Stimulated activated CD8-positive, alpha-beta memory T cell treated with anti-CD3 and anti-CD28 coated beads, Interleukin-4, amount 100 ng/mL, for 24 hours (primary cell): ENCODE data around the gene SYF2.
A peak's percentile ranks its signal among the peaks of the same experiment; 100 is the strongest.
"Not testable (repeated sequence)": the region's sequence is repeated elsewhere in the genome, so short reads cannot be mapped to it uniquely, and the experiment has no call there.

ENCODE experiments used
- DNase-seq: peaks from one replicate; pipeline ENCODE4 v3.0.0-alpha.2; 2020; ENCODE audit warnings: low read depth

Gene SYF2

DNA sequence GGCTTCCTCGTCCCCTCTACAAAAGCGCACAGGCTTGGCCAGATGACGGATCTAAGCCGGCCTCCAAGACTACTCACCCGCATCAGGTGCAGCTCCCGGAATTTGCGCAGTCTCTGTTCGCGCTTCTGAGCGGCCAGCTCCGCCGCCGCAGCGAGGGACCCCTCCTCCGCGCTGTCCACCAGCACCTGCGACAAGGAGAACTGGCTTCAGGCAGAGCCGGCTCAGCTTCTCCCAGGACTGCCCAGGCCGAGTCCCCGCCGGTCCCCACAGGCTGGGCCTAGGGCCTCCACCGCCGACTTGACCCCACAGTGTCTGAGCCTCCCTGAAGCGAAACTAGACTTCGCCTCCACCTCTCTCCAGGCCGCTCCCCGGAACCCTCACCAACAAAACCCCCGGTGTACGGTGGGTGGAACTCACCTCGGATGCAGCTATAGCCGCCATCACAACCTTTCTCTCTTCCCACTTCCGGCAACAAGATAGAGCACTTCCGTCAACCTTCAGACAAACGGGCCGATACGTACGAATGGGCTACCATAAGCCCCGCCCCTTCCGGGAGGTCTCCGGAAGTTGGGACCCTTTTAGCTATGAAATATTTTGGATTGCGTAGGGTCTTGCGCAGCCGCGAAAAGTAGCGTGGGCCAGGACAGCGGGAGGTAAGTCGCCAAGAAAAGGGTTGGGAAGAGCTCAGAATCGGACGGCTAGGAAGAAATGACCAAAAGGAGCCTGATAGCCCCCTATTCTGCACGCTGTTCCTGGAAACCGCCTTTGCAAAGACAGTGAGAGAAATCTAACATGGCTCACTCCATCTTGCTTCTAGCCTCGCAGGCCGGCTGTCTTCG, at the start of gene SYF2:
TSS of gene SYF2 (minus strand) at position 476 of the 839 bp plus-strand sequence. CDS start at position 441, 35 bp downstream.
- peak; percentile 89 for DNase-seq

DNA sequence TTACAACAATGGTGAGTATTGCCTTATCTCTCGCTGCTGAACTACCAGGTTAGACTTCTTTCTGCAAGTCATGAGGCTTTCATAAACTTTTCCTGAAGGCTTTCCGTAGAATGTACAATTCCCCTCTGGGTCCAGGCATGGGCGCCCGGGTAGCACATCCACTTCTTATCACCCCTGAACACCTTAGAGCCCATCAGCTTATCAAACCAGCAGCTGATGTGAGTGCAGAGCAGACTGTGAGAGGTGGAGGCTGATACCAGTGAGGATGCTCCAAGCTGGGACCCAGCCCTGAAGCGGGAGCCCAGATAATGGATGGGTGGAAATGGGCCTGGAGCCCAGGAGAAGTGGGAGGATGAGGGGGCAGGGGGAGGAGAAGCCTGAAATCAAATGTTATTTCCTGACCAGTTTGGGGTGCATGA, 47.4 kb upstream of the SYF2 start:
- DNase-seq: not testable (repeated sequence)

- not testable (repeated sequence) for DNase-seq
Observed at GRCh38 chr1:25278790-25279189, 46.5 kb upstream of the SYF2 start.

- DNase-seq: not testable (repeated sequence)
Observed at GRCh38 chr1:25278358-25278757, 46.1 kb upstream of the SYF2 start.

- DNase-seq: not testable (repeated sequence)
Observed at GRCh38 chr1:25277295-25277694, 45.0 kb upstream of the SYF2 start.

DNA sequence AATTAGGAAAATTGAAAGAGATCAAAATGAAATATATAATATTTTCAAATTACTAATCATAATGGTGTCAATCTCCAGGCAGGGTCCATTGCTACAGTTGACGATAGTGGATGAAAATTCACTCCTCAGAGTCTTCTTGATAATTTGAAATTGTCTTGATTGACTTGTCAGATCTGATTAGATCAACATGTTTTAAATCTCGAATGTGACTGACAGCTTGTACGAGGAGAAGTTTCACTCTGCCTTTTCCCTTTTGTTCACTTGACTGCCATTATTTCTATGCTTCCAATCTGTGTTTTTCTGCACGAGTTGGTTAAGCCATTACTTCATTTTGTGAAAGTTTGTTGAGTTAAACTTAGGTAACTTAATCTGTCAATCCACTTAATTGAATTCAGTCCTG, 43.3 kb upstream of the SYF2 start:
- not testable (repeated sequence) for DNase-seq

- DNase-seq: not testable (repeated sequence)
Observed at GRCh38 chr1:25272238-25272637, 39.9 kb upstream of the SYF2 start, which contains the start of gene RHD. Gene RHD (plus strand): TSS chr1:25272509. CDS start chr1:25272548, 39 bp downstream.

DNA sequence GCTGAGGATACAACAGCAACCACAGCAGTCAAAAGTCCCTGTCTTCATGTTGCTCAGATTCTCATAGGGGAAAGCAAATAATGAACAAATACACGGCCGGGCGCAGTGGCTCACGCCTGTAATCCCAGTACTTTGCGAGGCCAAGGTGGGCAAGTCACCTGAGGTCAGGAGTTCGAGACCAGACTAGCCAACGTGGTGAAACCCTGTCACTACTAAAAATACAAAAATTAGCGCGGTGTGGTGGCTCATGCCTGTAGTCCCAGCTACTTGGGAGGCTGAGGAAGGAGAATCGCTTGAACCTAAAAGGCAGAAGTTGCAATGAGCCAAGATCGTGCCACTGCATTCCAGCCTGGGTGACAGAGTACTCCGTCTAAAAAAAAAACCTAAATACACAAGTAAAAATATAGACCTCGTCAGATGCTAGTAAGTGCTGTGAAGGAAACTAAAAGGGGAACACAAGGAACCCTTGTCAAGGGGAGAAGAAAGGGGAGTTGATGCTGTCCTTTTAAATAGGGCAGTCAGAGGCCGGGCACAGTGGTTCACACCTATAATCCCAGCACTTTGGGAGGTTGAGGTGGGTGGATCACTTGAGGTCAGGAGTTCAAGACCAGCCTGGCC, 36.0 kb upstream of the SYF2 start:
- not testable (repeated sequence) for DNase-seq

DNA sequence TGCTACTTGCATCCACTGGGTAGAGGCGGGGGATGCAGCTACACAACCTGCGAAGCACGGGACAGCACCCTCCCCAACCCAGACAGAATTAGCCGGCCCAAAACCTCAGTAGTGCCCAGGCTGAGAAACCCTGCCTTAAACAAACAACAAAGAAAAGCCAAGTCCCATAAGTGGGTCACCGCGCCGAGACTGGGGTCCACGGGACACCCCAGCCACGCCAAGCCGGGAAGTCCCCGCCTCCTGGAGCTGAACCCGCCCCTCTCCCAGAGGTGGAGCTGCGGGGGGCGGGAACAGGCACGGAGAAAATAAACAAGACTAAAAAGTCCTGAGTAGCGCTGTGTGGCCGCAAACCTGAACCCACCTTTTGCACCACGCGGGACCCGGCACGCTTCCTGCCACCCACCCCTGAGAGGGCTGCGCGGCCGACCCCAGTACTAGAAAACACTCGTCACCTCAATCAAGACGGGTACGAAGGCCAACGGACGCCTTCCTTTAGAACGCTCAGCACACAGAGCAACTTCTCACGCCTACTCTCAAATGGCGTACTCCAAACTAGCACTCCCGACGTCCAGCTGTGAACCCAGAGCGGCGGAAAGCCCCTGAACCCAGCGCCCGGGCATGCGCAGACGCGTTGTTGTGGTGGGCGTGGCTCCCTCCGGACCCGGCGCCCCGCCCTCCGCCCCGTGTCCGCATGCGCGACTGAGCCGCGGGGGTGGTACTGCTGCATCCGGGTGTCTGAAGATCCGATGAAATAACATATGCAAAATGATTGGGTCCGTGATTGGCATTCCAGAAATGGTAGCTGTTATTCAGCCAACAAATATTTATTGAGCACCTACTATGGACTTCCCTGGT, 35.2 kb upstream of the SYF2 start:
- DNase-seq: peak; percentile 87

- DNase-seq: not testable (repeated sequence)
Observed at GRCh38 chr1:25266554-25267287, 34.4 kb upstream of the SYF2 start.

- DNase-seq: not testable (repeated sequence)
Observed at GRCh38 chr1:25260336-25260735, 28.0 kb upstream of the SYF2 start.

DNA sequence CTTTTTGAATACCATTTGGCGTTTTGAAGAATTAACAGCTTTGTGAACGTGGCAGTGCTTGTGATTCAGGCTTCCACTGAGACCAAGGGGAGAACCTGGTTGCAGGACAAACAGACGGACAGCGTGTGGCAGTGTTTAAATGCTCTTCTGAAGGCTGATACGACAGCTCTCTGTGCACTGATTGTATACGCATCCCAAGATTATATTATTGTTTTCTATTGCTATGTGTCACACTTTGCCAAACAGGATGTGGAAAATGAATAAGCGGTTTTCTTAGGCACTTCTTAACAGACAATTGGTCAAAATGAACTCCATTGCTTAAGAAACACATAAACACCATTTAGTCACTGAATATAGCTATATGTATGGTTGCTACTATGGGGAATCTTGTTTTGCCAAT, 27.5 kb upstream of the SYF2 start:
- not testable (repeated sequence) for DNase-seq

GRCh38 chr1:25257196-25257595, 24.9 kb upstream of the SYF2 start:
- DNase-seq: no peak

GRCh38 chr1:25256578-25256965, 24.3 kb upstream of the SYF2 start:
- DNase-seq: no peak

GRCh38 chr1:25255706-25256577, 23.6 kb upstream of the SYF2 start:
- DNase-seq: no peak

DNA sequence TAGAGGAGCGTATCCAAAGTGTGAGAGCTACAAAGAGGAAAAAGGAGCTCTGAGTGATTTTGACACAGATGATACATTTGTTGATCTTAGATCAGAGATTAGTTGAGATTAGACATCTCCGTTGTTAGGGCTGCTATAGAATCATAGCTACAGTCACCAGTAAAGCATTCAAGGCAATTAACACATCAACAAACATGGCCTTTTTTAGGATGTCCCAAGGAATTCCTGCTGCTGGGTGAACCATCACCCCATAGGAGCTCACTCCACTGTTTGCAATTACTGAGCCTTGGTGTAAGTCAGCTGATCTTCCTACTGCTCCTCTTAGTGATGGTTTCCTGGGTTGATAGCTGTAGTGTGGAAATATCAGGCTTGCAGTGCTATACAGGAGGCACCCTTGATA, 21.6 kb upstream of the SYF2 start:
- no peak for DNase-seq

DNA sequence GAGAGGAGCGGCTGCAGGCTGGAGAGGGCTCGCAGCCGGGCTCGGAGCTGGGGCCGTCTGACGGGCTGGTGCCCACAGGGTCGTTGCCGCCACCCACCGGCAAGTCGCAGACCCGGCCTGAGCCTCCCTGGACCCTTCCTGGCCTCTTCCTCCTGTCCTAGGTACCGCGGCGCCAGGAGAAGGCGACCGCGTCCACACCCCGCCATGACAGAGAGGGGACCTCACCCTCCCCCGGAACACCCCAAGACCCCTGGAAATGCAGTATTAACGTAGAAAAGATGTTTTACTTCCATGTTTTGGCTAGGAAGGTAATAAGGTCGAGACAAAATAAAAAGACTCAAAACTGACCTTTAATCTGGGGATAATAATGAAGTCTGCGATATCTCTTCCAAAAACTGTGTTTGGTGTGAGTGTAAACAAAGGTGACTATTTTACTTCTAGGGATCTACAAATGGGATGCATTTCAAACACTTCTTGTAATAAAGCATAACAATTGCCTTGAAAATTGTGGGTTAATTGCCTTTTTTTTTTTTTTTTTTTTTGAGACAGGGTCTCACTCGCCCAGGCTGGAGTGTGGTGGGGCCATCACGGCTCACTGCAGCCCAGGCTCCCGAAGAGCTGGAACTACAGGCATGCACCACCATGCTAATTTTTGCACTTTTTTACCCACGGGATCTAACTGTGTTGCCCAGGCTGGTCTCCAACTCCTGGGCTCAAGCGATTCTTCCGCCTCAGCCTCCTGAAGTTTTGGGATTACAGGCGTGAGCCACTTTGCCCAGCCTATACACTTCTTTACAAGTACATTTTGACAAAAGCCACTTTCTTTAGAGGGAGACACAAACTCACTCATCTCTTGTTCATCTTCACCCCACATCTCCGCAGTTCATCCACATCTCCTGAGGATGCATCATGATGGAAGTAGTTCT, 15.8 kb upstream of the SYF2 start:
- DNase-seq: no peak

DNA sequence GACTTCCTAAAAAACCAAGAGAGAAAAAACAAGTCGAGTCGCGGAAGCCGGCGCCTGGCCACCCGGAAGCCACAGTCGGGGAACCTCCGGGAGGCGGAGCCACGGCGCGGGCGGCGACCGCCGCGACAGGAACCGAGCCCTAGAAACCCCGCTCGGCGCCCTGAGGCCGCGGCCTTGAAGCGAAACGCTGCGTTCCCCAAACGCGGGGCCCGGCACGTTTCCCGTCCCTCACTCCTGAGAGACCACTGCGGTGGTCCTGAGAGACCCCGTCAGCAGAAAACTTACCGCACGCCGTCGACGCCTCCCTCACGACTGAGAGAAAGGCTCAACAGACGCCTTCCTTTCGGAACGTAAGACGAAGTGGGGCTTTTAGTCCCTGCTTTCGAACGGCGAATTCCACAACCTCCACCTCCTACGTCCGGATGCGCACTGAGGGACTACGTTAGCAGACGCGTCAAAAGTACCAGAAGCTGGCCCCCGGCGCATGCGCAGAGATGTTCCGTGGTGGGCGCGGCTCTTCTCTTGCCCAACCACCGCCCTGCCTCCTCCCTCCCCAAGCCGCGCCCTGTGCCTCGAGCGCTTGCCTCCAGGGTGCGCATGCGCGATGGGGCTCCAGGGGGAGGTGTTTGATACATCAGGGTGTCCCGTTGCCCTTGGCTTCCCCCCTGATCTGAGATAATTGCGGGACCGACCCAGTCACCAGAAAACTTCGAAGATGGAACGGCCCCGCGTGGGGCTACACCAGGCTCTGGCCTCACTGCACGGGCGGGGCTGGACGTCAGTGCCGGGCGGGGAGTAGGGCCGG, 14.9 kb upstream of the SYF2 start, which contains the start of gene RSRP1:
TSS of gene RSRP1 (minus strand) at position 431 of the 805 bp plus-strand sequence. CDS start 491 bp downstream, outside the sequence.
- peak; percentile 100 for DNase-seq
